Stimulated activated naive CD4-positive, alpha-beta T cell treated with Interleukin-2 at 50 U/mL for 16 hours (primary cell): Measurements from ENCODE around the gene MTFR2.
A peak's percentile ranks its signal among the peaks of the same experiment; 100 is the strongest.

Experiments
- DNase-seq: peaks from one replicate; lab custom pipeline; 2025; lab: John Stamatoyannopoulos, UW

MTFR2 gene

DNA sequence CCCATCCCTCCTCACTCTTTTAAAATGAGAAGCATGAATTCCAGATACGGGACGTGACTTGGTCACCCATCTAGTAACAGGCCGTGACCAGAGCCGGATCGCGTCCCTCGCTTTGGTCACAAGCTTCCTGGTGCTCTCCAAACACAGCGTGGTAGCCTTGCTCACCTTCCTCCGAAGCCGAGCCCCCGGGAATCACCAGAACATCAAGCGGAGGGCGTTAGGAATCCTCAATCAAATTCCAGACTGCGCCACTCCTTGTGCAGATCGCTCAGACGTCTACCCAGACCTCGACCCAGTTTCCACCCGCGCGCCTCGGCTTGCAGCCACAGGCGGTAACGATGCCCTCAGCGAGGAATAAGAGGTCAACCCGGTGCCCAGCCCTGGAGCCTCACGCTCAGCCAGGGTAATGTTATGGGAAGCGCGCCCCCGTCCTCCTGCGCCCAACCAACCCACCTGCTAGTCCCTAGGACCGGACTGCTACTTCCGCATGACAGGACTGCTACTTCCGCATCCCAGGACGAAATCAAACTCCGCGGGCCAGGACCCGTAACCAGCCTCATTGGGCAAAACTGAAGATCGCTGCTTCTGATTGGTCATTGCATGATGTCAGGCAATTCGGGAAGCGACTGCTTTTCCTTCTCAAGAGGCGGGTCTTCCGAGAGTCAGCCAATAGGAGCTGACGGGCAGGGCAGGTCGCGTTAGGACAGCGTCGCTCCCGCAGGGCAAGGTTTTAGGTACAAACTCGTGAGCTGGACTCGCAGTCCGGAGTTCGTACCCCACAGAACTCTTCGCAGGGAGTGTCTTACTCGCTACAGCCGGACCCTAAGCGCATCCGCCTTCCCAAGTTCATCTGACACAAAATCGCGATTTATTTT, at the start of gene MTFR2:
MTFR2 (minus strand) TSS at position 501 of the 875 bp plus-strand sequence. CDS start 1,212 bp downstream, outside the sequence.
- DNase-seq: peak; percentile 90

GRCh38 chr6:136294621-136295020, 44.5 kb upstream of the MTFR2 start:
- no peak for DNase-seq

- DNase-seq: peak; percentile 73
Observed at GRCh38 chr6:136290410-136291010, 40.4 kb upstream of the MTFR2 start.

GRCh38 chr6:136289579-136290409, 39.7 kb upstream of the MTFR2 start, which contains the start of gene BCLAF1:
Gene BCLAF1 (minus strand): TSS chr6:136289846. CDS start chr6:136279866, 9,980 bp downstream.
- DNase-seq: peak; percentile 99

GRCh38 chr6:136289327-136289578, 39.1 kb upstream of the MTFR2 start:
- peak; percentile 89 for DNase-seq

DNA sequence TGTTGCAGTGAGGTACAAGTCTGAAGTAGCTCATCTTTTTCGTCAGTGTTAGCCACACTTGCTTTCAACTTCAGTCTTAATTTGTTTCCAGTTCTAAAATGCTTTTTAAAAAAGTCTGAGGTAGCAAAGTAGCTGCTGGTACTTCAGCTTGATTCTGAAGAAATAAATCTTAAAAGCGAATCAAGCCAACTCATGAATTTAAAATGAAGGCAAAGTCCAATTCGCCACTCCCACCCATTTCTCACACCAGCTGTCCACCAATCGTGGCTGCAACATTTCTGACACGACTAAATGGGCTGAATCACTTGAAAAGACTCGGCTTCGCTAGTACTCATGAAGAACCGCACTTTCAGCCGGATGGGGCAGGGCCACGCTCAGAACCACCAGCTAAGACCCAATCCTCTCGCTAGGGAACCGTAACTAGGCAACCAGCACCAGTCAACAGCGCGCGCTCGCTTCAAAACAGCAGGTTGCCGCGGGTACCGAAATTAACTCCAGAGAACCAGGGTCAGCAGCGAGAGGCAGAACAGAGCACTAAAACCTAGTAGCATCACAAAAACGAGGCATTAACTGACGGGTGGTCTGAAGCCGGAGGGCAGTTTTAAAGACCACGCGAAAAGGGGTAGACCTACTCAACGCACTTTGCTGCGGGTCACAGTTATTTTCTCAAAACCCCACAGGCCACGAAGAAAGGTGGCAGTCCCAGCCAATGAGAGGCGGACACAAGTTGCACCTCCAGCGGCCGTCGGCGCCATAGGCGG, 38.6 kb upstream of the MTFR2 start:
- peak; percentile 92 for DNase-seq

DNA sequence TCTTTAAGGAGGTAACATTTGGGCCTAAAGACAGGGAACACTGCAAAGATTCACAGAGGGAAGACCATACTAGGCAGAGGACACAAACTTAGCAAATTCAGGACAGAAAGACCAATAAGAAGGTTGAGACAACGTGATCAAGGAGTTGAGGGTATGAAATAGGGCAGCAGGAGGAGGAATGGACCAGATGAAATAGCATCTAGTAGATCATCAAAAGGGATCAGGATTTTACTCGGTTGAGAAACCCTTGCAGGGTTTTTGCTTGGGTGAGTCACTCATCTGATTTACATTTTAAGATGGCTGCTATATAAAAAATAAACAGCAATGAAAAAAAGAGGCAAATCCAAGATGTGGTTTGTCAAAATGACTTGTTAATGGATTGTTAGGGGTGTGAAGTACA, 34.8 kb upstream of the MTFR2 start:
- DNase-seq: no peak

GRCh38 chr6:136282906-136283305, 32.8 kb upstream of the MTFR2 start:
- no peak for DNase-seq

- no peak for DNase-seq
Observed at GRCh38 chr6:136280032-136280609, 30.0 kb upstream of the MTFR2 start.

DNA sequence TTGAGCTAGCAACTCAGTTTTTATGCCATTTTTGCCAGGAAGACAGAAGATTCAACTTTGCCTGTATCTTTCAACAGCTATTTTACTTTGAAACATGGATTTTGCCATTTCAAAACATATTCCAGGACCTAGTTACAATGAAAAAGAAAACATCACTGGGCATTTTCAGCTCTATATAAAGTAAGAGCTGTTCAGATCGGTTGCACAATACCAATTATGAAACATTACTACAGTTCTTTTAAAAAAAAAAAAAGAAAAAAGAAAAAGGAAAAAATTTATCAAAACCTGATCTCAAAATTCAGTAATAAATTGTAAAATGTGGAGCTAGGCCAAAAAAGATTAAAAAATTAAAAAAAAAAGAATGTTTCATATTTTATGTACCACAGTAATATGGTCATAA, 24.0 kb upstream of the MTFR2 start:
- DNase-seq: no peak

DNA sequence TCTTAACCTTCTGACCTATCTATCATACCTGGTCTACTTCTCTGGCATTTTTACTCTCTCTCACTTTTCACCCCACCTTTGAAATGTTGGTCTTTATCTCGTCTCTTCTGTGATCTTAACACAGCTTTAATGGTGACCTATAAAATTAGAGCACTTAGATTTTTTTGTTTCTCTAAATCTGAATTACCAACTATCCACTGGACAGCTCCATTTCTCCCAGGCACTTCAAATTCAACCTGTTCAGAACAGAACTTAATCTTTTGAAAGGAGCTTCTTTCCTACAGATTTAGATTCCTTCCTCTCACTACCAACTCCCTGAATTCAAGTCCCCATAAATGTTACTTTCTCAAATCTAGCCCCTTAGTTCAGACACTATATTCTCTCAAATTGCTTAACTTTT, 15.0 kb upstream of the MTFR2 start:
- no peak for DNase-seq

- no peak for DNase-seq
Observed at GRCh38 chr6:136262940-136263339, 12.8 kb upstream of the MTFR2 start.

DNA sequence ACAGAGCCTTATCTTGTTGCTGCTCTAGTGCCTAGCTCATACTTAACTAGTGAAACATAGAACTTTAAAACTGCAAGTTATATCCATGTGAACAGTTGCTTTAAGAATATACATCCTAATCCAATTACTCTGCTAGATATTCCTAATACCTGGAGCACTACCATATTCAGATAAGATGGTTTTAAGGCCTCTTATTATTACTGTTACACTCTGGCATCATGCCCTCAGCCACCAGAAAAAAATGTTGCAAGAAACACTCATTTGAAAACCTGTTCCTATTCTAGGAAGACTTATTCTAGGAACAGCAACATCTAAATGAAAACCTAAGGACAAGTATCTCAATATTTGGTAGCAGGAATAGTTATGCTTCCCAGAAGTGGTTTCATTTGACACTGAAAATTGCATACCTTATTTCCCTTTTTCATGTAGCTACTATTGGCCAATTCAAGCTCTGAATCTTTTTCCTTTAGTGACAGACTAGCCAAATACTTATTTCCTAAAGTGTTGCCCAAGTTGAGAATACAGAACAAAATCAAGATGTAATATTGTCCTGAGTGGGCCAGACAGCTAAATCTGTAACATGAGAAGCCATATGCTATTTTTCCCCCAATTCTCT, 4.8 kb upstream of the MTFR2 start:
- DNase-seq: no peak

- no peak for DNase-seq
Observed at GRCh38 chr6:136253734-136254133, 3.6 kb upstream of the MTFR2 start.

GRCh38 chr6:136252441-136252840, 2.3 kb upstream of the MTFR2 start:
- no peak for DNase-seq

DNA sequence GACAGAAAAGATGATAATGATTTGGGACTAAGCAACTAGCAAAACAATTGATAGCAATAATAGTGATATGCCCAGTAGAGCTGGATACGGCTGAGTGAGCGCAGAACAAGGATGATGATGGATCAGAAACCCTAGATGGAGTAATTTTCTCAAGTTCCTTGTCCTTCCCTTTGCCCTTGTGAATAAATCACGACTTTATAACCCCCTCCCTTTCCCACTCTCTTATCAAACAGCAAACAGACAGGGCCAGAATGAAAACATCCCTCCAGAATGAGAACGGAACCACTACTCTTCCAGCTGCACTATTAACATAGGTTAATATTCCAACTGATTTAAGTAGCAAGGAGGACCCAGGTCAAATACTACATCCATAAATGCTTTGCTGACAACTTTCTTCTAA, 1.3 kb upstream of the MTFR2 start:
- DNase-seq: no peak

DNA sequence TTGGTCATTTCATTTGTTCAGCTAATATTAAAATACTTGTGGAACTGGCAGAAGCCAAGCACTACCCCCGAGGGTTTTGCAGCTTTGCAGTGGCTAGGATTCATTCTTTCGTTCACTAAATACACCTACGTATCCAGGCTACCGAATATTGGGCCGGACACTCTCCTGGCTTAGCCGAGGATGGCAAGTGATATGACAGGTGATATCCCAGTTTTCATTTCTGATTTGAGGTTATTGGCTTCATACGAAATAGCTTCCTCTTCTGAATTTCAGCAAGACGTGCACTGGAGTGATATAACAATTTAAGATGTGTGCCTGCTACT, 536 bp upstream of the MTFR2 start:
- DNase-seq: no peak

- DNase-seq: no peak
Observed at GRCh38 chr6:136249336-136249735, 775 bp downstream of the MTFR2 start.

GRCh38 chr6:136244061-136244616, 6.0 kb downstream of the MTFR2 start:
- DNase-seq: no peak

DNA sequence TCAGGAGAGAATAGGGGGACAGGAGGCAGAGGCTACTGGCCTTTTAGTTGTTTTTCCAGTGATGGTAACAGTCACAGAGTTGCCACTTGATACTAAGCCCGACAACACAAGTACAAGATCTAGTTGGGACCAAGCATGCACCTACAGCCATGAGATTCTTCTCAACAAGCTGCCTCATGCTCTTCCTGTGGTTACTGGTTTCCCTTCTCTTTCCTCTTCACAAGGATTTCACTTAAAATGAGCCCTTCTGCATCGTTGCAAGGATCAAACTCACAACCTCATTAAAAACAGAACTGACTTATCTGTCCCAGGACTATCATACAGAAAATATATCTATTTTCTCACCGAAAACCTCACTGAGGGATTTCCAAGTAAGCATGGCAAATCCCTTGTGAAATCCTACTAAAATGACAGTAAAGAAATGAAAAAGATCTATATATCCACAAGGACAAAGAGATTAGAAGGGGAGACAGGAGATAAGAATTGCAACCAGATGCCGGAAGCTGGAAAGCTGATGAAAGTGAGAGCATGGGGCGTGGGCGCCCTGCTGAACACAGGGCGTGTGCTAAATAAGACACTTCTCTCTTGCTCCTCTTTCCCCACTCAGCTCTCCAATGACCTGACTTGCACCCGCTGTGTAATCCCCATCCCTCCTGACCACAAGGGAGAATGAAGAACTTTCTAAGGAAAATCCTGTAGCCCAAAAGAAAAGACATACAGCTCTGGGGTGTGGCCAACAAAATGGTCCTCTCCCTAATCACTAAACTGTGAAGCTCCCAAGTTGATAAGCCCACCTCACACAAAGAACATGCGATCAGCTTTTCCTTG, 13.4 kb downstream of the MTFR2 start:
- no peak for DNase-seq
